ENCODE data around the gene ELMOD1. TPM values are rescaled to one million over a fixed set of nuclear protein-coding genes. Genes with fewer than 3 reads are reported as not detected.

Gene ELMOD1
- total RNA-seq, 1 donor, result under 0.01 TPM

GRCh38 chr11:107583629-107584195 lies 7.2 kb upstream of the ELMOD1 start:
- Histone ChIP-seq H3K4me1 (ENCODE audit: insufficient read depth, low read length) (no peaks in the 10 kb centered on the region), H3K27me3 (ENCODE audit: insufficient read depth, low read length) (peaks cover 15% of the 10 kb centered on the region), H3K4me3 (ENCODE audit: insufficient read depth, low read length) (no peak overlapping the region), H3K4me2 (ENCODE audit: insufficient read depth, low read length) (no peak overlapping the region), H2AFZ (ENCODE audit: low read length) (no peak overlapping the region), H3K79me2 (ENCODE audit: insufficient read depth, low read length) (no peaks in the 10 kb centered on the region), H3K9me3 (ENCODE audit: low read depth, low read length) (no peaks in the 10 kb centered on the region), H3K27ac (ENCODE audit: low read depth, low read length) (no peak overlapping the region), H3K36me3 (ENCODE audit: insufficient read depth, low read length) (no peaks in the 10 kb centered on the region), H4K20me1 (ENCODE audit: insufficient read depth, low read length) (no peaks in the 10 kb centered on the region)
- no peak for TF ChIP-seq CTCF (IDR thresholded peaks at IDR 0.05; ENCODE audit: extremely low read depth, low read depth, low read length)
- DNase-seq (ENCODE audit: insufficient read length, low spot score, missing footprints), result peak; percentile 38

DNA sequence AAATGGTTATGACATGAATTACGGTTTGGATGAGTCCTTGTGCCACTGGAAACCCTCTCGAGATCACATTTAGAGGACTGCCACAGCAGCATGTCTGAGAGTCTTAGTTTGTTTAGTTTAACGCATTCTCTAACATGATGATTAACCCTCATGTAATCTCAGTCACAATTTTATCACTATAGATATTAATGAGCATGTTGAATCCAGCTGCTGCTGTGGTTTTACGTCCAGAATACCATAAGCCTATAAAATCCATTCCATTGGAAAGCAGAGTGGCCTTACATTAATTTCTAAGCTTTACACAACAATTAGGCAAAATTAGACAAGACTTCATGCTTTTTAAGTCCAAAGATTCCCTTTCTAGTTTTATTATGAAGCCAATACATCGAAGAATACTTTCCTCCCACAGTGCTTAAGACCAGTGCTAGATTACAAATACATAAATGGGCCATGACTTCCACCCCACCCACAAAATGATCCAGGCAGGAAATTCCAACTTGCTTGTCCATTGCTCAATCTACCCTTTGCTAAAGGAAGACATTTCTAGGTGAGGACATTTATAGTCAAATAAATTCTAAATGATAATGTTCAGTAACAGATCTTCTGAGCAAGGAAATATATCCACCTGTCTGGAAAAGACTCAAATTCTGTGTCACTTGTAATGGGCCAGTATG lies 3.5 kb upstream of the ELMOD1 start:
- H4K20me1 ChIP-seq (ENCODE audit: insufficient read depth, low read length), result no peaks in the 10 kb centered on the region
- H2AFZ ChIP-seq (ENCODE audit: low read length), result no peak overlapping the region
- no peaks in the 10 kb centered on the region for H3K9me3 ChIP-seq (ENCODE audit: low read depth, low read length)
- H3K27ac ChIP-seq (ENCODE audit: low read depth, low read length), result no peak overlapping the region
- H3K36me3 ChIP-seq (ENCODE audit: insufficient read depth, low read length), result no peaks in the 10 kb centered on the region
- no peak overlapping the region for H3K4me2 ChIP-seq (ENCODE audit: insufficient read depth, low read length)
- H3K27me3 ChIP-seq (ENCODE audit: insufficient read depth, low read length), result peaks cover 48% of the 10 kb centered on the region
- H3K79me2 ChIP-seq (ENCODE audit: insufficient read depth, low read length), result no peaks in the 10 kb centered on the region
- no peak for TF ChIP-seq CTCF (IDR thresholded peaks at IDR 0.05; ENCODE audit: extremely low read depth, low read depth, low read length)
- H3K4me1 ChIP-seq (ENCODE audit: insufficient read depth, low read length), result peaks cover 5% of the 10 kb centered on the region
- DNase-seq (ENCODE audit: insufficient read length, low spot score, missing footprints), result no peak
- H3K4me3 ChIP-seq (ENCODE audit: insufficient read depth, low read length), result no peak overlapping the region

DNA sequence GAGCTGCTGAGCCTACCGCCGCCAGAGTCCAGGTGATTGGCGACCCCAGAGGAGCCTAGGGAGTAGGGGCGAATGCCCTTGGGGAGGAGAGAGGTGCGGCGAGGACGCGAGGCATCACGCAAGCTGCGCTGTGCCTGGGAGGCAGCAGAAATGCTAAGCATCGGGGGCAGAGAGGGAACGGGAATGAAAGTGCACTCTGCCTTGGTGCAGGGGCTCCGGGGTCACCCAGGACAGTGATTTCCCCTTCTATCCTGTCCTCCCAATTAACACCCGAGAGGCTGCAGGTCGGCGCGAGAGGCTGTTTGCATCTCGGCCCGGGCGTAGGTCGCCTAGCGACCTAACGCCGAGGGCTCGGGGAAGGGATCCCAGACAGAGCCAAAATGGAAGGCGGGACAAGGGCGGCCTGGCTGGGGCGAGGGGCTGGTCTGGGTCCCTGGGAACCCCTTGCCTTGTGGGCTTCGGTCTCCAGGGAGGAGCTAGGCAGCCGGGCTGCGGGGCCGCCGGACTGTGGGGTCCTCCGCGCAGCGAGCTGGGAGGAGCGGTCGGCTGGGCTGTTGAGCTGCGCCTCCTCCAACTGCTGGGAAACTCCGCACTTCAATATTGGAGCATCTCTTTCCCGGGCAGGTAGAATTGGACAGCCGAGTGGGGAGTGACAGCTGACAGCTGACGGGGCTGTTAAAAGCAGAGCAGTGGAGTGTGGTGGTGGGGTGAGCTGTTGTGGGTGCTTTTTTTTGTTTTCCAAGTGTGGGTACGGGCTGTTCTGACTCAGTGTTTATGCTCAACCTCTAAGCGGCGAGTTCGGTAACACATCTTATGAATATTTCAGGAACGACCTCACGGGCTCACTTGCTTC lies 657 bp downstream of the ELMOD1 start:
- H3K9me3 ChIP-seq (ENCODE audit: low read depth, low read length), result no peaks in the 10 kb centered on the region
- H3K36me3 ChIP-seq (ENCODE audit: insufficient read depth, low read length), result no peaks in the 10 kb centered on the region
- H3K4me2 ChIP-seq (ENCODE audit: insufficient read depth, low read length), result peak overlapping the region; percentile 90
- no peaks in the 10 kb centered on the region for H4K20me1 ChIP-seq (ENCODE audit: insufficient read depth, low read length)
- H2AFZ ChIP-seq (ENCODE audit: low read length), result peak overlapping the region; percentile 83
- peak overlapping the region; percentile 73 for H3K4me3 ChIP-seq (ENCODE audit: insufficient read depth, low read length)
- H3K4me1 ChIP-seq (ENCODE audit: insufficient read depth, low read length), result peaks cover 5% of the 10 kb centered on the region
- H3K79me2 ChIP-seq (ENCODE audit: insufficient read depth, low read length), result no peaks in the 10 kb centered on the region
- TF ChIP-seq CTCF (IDR thresholded peaks at IDR 0.05; ENCODE audit: extremely low read depth, low read depth, low read length), result no peak
- peak; percentile 80 for DNase-seq (ENCODE audit: insufficient read length, low spot score, missing footprints)
- H3K27ac ChIP-seq (ENCODE audit: low read depth, low read length), result no peak overlapping the region
- peaks cover 76% of the 10 kb centered on the region for H3K27me3 ChIP-seq (ENCODE audit: insufficient read depth, low read length)

DNA sequence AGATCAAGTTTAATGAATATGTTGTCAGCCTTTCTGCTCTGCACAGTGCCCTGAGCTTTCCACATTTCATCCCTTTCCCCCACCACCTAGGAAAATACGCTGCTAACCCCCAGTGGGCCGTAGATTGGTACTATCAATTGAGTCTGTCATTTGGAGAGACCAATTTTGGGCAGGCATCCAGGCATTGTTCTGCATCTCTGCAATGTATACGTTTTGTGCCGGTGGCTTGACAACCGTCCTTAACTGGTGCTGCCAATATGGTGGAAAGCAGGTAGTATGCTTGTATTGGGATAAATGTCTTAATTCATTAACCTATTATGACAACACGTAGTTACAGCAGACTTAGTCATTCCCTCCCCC lies 1.3 kb downstream of the ELMOD1 start:
- no peak for TF ChIP-seq CTCF (IDR thresholded peaks at IDR 0.05; ENCODE audit: extremely low read depth, low read depth, low read length)
- Histone ChIP-seq H3K9me3 (ENCODE audit: low read depth, low read length) (no peaks in the 10 kb centered on the region), H4K20me1 (ENCODE audit: insufficient read depth, low read length) (no peaks in the 10 kb centered on the region), H3K79me2 (ENCODE audit: insufficient read depth, low read length) (no peaks in the 10 kb centered on the region), H3K4me2 (ENCODE audit: insufficient read depth, low read length) (peak overlapping the region; percentile 90), H2AFZ (ENCODE audit: low read length) (no peak overlapping the region), H3K4me3 (ENCODE audit: insufficient read depth, low read length) (no peak overlapping the region), H3K27ac (ENCODE audit: low read depth, low read length) (no peak overlapping the region), H3K36me3 (ENCODE audit: insufficient read depth, low read length) (no peaks in the 10 kb centered on the region), H3K4me1 (ENCODE audit: insufficient read depth, low read length) (peaks cover 5% of the 10 kb centered on the region), H3K27me3 (ENCODE audit: insufficient read depth, low read length) (peaks cover 77% of the 10 kb centered on the region)
- peak; percentile 63 for DNase-seq (ENCODE audit: insufficient read length, low spot score, missing footprints)

All from osteoblast (primary cell).